Prostate gland (tissue), 2 donors: ENCODE data around the gene PCDH12. TPM values are rescaled to one million over a fixed set of nuclear protein-coding genes. Genes with fewer than 3 reads are reported as not detected.
A peak's percentile ranks its signal among the peaks of the same experiment; 100 is the strongest.

Experiments
- DNase-seq: peaks from one replicate; pipeline ENCODE4 v3.0.0-alpha.2; 2019; ENCODE audit warnings: low spot score
- H3K27ac ChIP-seq, 2 donors: fragments of 200-600 bp; sonication (generic); 2 replicates each; pipeline ENCODE4 v1.5.1; 2017 to 2019
- H3K27me3 ChIP-seq: fragments of 200-600 bp; sonication (generic); replicated peaks from 2 replicates; pipeline ENCODE4 v1.5.1; 2019; ENCODE audit not compliant: insufficient read depth
- H3K36me3 ChIP-seq, 2 donors: fragments of 200-600 bp; sonication (generic); 1 replicate in 1 of 2; 2 replicates in 1 of 2; pipeline versions ENCODE4 v1.5.1 to v1.8.1; 2017 to 2019
- H3K4me1 ChIP-seq: fragments of 200-600 bp; sonication (generic); replicated peaks from 2 replicates; pipeline ENCODE4 v1.5.1; 2019
- H3K4me3 ChIP-seq, 2 donors: fragments of 200-600 bp; sonication (generic); 2 replicates each; pipeline ENCODE4 v1.5.1; 2017 to 2019
- H3K9me3 ChIP-seq: fragments of 200-600 bp; sonication (generic); 2 replicates; pipeline ENCODE4 v1.5.1; 2017
- POLR2A ChIP-seq: fragments of 450-650 bp; IDR thresholded peaks from one replicate; pipeline ENCODE4 v1.6.1; 2016; ENCODE audit warnings: antibody characterized with exemption, mild to moderate bottlenecking
- POLR2AphosphoS5 ChIP-seq: sonication (generic); formaldehyde crosslinking; IDR thresholded peaks from one replicate; pipeline ENCODE4 v1.6.1; 2017; ENCODE audit warnings: antibody characterized with exemption
- WGBS: methylation state at CpG from one replicate; pipeline ENCODE4 v1.1.5; 2018; 5-methylcytosine and 5-hydroxymethylcytosine counted together
- intact Hi-C: fragments of 100-400 bp; cut with DNase I; formaldehyde crosslinking; loops from one replicate; pipeline ENCODE4 v1.14.2; 2022
- total RNA-seq, 2 donors: library from RNA; depleted of rRNA; stranded (reverse); fragments of >200 nt; gene quantifications; one replicate each; pipeline ENCODE4 v1.1.0, GENCODE V29; 2016
- TF ChIP-seq, protein P1 (sequence below), 4 experiments: fragments of 200-600 bp in 2 of 4; fragments of 450-650 bp in 2 of 4; sonication (generic) in 2 of 4; IDR thresholded peaks; 1 replicate in 3 of 4; 2 replicates in 1 of 4; pipeline ENCODE4 v1.5.1; 2016 to 2019; ENCODE audit warnings: antibody characterized with exemption in 4 of 4, mild to moderate bottlenecking in 2 of 4, moderate library complexity in 2 of 4

The PCDH12 gene
- total RNA-seq, 2 donors from 2014 or later = 0.82 to 1.4 TPM

DNA sequence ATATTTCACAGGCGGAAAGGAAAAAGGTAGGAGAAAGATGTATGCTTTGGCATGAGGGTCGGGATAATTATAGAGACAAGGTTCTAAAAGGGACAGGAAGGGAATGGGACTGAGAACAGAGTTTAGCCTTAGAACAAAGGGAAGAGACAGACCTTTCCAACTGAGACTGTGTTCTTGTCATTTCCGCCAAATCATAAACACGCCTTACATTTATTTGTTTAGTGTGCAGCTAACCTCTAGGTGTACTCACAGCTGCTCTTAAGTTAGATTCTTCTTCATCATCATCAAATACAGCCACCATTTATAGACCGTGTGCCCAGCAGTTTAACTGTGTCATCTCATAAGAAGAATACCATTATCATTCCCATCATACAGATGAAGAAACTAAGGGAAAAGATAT lies 40.2 kb downstream of the PCDH12 start:
- H3K4me1 ChIP-seq = peaks cover 4% of the 10 kb centered on the region
- no peak overlapping the region for H3K4me3 ChIP-seq
- no peak for DNase-seq
- TF ChIP-seq, protein P1, sequence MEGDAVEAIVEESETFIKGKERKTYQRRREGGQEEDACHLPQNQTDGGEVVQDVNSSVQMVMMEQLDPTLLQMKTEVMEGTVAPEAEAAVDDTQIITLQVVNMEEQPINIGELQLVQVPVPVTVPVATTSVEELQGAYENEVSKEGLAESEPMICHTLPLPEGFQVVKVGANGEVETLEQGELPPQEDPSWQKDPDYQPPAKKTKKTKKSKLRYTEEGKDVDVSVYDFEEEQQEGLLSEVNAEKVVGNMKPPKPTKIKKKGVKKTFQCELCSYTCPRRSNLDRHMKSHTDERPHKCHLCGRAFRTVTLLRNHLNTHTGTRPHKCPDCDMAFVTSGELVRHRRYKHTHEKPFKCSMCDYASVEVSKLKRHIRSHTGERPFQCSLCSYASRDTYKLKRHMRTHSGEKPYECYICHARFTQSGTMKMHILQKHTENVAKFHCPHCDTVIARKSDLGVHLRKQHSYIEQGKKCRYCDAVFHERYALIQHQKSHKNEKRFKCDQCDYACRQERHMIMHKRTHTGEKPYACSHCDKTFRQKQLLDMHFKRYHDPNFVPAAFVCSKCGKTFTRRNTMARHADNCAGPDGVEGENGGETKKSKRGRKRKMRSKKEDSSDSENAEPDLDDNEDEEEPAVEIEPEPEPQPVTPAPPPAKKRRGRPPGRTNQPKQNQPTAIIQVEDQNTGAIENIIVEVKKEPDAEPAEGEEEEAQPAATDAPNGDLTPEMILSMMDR (IDR thresholded peaks at IDR 0.05) = no peak
- TF ChIP-seq POLR2AphosphoS5 (no peak), POLR2A (no peak)
- 68% methylated on average over 5 of the region's 5 CpGs for WGBS
- peaks cover 5% of the 10 kb centered on the region for H3K27me3 ChIP-seq
- intact Hi-C loops = no loop called here
- no peak overlapping the region for H3K27ac ChIP-seq
- H3K9me3 ChIP-seq = no peaks in the 10 kb centered on the region
- H3K36me3 ChIP-seq = no peaks in the 10 kb centered on the region

DNA sequence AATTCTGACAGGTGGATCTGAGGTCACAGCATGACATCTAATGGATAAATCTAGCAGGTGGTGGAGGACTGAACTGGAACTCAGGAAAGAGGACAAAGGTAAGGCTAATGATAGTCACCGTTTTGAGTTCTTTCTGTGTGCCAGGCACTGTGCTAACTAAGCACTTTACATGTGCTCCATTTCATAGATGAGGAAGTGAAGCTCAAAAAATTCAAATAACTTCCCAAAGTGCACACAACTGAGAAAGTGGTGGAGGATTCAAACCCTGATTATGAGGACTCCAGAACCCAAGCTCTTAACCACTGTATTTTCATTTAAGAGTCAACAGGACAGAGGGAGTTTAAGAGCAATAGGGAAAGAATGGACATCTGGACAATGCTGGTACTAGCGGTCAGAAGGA lies 41.5 kb downstream of the PCDH12 start:
- H3K9me3 ChIP-seq = no peaks in the 10 kb centered on the region
- no peak overlapping the region for H3K4me3 ChIP-seq
- H3K36me3 ChIP-seq = no peaks in the 10 kb centered on the region
- no peak for DNase-seq
- TF ChIP-seq, protein P1 (IDR thresholded peaks at IDR 0.05) = no peak
- no peak for TF ChIP-seq POLR2A
- TF ChIP-seq POLR2AphosphoS5 = no peak
- no peak overlapping the region for H3K27ac ChIP-seq
- intact Hi-C loops = no loop called here
- H3K4me1 ChIP-seq = peaks cover 4% of the 10 kb centered on the region
- H3K27me3 ChIP-seq = peaks cover 5% of the 10 kb centered on the region
- WGBS = 79% methylated on average over 2 of the region's 2 CpGs

DNA sequence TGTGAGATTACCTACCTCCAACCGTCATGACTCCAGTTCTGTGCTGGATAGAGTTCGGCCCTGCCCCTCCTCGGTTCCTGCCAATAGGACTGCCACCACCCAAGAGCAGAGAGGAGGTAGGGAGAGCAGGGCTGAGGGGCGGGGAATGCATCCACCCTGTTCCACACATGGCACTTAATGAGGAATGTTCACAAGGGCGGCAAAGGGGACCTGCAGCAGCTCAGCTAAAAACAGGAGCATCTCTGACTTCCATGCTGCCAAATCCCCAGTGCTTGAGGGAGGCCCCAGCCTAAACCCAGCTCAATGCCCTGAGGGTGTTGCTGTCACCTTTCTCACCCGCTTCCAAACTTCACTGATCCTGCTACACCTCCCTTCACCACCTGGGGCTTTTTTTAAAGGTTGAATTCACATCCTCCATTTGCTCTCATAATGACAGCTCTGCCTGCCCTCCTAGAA lies 42.1 kb downstream of the PCDH12 start:
- Histone ChIP-seq H3K27me3 (peaks cover 5% of the 10 kb centered on the region), H3K27ac (no peak overlapping the region), H3K4me3 (no peak overlapping the region), H3K4me1 (peaks cover 4% of the 10 kb centered on the region), H3K9me3 (no peaks in the 10 kb centered on the region), H3K36me3 (no peaks in the 10 kb centered on the region)
- intact Hi-C loops = no loop called here
- WGBS = 68% methylated on average over 6 of the region's 6 CpGs
- DNase-seq = no peak
- TF ChIP-seq POLR2A (no peak), POLR2AphosphoS5 (no peak)
- TF ChIP-seq, protein P1 (IDR thresholded peaks at IDR 0.05) = no peak

DNA sequence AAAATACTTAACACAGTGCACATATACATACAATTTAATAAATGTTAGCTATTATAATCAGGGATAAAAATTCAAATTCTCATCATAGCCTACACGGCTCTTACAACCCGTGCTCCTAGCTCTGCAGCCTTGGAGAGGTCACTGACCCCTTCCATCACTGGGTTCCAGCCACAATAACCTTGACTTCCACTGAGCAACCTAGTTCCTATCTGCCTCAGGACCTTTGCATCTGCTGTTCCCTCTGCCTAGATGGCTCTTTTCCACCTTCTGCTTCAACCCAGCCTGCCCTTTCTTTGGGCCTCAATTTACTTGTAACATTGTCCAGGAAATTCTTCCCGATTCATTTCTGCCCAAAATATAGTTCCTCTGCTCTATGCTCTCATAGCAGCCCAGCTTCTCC lies 43.2 kb downstream of the PCDH12 start:
- Histone ChIP-seq H3K27me3 (peaks cover 5% of the 10 kb centered on the region), H3K9me3 (no peaks in the 10 kb centered on the region), H3K27ac (no peak overlapping the region), H3K4me1 (peaks cover 4% of the 10 kb centered on the region), H3K4me3 (no peak overlapping the region), H3K36me3 (no peaks in the 10 kb centered on the region)
- WGBS = 94% methylated on average over 3 of the region's 3 CpGs
- intact Hi-C loops = no loop called here
- TF ChIP-seq POLR2A = no peak
- DNase-seq = no peak

DNA sequence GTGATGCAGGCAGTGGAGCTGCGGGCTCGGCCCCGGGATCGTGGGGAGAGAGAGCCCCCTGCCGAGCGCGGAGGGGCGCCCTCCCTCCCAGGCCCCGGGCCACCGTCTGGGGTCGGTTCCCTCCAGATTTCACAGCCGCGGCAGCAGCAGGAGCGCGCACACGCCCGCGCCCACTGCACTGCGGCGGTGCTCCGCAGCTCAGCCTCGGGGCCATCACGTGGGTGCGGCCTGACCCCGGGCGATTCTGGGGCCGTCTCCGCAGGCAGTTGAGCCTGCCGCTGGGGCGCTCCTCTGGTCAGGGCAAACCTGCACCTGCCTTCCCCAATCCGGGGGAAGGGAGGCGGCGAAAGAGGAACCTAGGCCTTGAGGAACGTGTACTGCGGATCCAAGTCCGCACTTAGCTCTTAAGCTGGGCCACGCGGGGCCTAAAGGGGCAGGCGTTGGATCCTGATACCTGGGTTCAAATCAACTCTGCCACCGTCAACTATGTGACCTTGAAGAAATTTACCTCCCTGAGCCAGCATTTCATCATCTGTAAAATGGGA lies 43.7 kb downstream of the PCDH12 start:
- no peaks in the 10 kb centered on the region for H3K36me3 ChIP-seq
- no peak overlapping the region for H3K27ac ChIP-seq
- WGBS = 12% methylated on average over 39 of the region's 40 CpGs

More for the DNA sequence above, 43.7 kb downstream of the PCDH12 start:
- intact Hi-C loops = no loop called here
- H3K4me3 ChIP-seq = peak overlapping the region; percentile 5 to 10
- TF ChIP-seq POLR2AphosphoS5 = no peak
- TF ChIP-seq, protein P1 (IDR thresholded peaks at IDR 0.05) = peak in 2 of 4 experiments; percentile 28 to 39
- peaks cover 5% of the 10 kb centered on the region for H3K27me3 ChIP-seq
- no peak for DNase-seq
- H3K9me3 ChIP-seq = no peaks in the 10 kb centered on the region
- H3K4me1 ChIP-seq = peaks cover 4% of the 10 kb centered on the region
